OCI-LY1 (cell line): Measurements from ENCODE around the gene MYOCOS.

Experiments
- CTCF ChIP-seq: fragments of 200-600 bp; sonication (generic), shearing (Covaris generic); IDR thresholded peaks from 2 replicates; pipeline ENCODE4 v1.5.1; 2017; ENCODE audit warnings: mild to moderate bottlenecking, antibody characterized with exemption, low read length, moderate library complexity, mixed read lengths
- EZH2 ChIP-seq: fragments of 200-600 bp; sonication (generic), shearing (Covaris generic); IDR thresholded peaks from 2 replicates; pipeline ENCODE4 v1.8.0; 2017; ENCODE audit warnings: borderline replicate concordance, mixed run types, mild to moderate bottlenecking, antibody characterized with exemption, low read length, moderate library complexity, mixed read lengths

- no peak for TF ChIP-seq CTCF
- TF ChIP-seq EZH2 = no peak
These were observed 24.8 kb upstream of the MYOCOS start for GRCh38 chr1:171597203-171597602.
